GM12891 (cell line): ENCODE measurements around the gene PRELID1.

ENCODE experiments used
- DNase-seq: peaks from one replicate; pipeline ENCODE4 v3.0.0; 2011; ENCODE audit warnings: low spot score; ENCODE audit not compliant: insufficient read length
- FAIRE-seq: peaks from 2 replicates; lab custom pipeline; 2011; peaks lifted over from hg19 to GRCh38; lab: Jason Lieb, UNC
- PAX5 ChIP-seq: IDR thresholded peaks from 2 replicates; pipeline ENCODE4 v1.6.1; 2011; ENCODE audit warnings: low read length, moderate library complexity, mild to moderate bottlenecking; ENCODE audit not compliant: insufficient read depth, severe bottlenecking
- POLR2A ChIP-seq: IDR thresholded peaks from 2 replicates; pipeline ENCODE4 v1.6.1; 2011; ENCODE audit warnings: low read depth, low read length, control low read depth
- POLR2AphosphoS5 ChIP-seq: IDR thresholded peaks from 2 replicates; pipeline ENCODE4 v1.6.1; 2011; ENCODE audit warnings: low read depth, low read length, control low read depth
- POU2F2 ChIP-seq: IDR thresholded peaks from 2 replicates; pipeline ENCODE4 v1.6.1; 2011; ENCODE audit warnings: low read depth, mild to moderate bottlenecking, control low read depth, low read length, moderate library complexity
- SPI1 ChIP-seq: IDR thresholded peaks from 2 replicates; pipeline ENCODE4 v1.6.1; 2011; ENCODE audit warnings: low read depth, low read length, control low read depth
- TAF1 ChIP-seq: IDR thresholded peaks from 2 replicates; pipeline ENCODE4 v1.6.1; 2011; ENCODE audit warnings: low read depth, low read length, control low read depth

The PRELID1 gene

GRCh38 chr5:177327539-177328522 lies 24.2 kb downstream of the PRELID1 start:
- DNase-seq (no peak), FAIRE-seq (peak; percentile 81)
- no peak for TF ChIP-seq POLR2AphosphoS5
- TF ChIP-seq SPI1 = no peak
- TF ChIP-seq POU2F2 = no peak
- no peak for TF ChIP-seq POLR2A
- no peak for TF ChIP-seq TAF1
- TF ChIP-seq PAX5 = no peak

- DNase-seq (no peak), FAIRE-seq (no peak)
- no peak for TF ChIP-seq POLR2AphosphoS5
- TF ChIP-seq POU2F2 = no peak
- no peak for TF ChIP-seq SPI1
- TF ChIP-seq PAX5 = no peak
- no peak for TF ChIP-seq POLR2A
- TF ChIP-seq TAF1 = no peak
These were observed 25.1 kb downstream of the PRELID1 start for GRCh38 chr5:177328545-177329231.

- DNase-seq (no peak), FAIRE-seq (no peak)
- TF ChIP-seq SPI1 (no peak), POLR2A (0 out of 2 replicates have a peak, but pooled peaks have one; percentile 40)
These were observed 26.3 kb downstream of the PRELID1 start for GRCh38 chr5:177329883-177330282.

GRCh38 chr5:177330991-177331842 lies 27.6 kb downstream of the PRELID1 start:
- TF ChIP-seq SPI1 (no peak; the same call in 1 of the 2 replicates), POLR2AphosphoS5 (0 out of 2 replicates have a peak, but pooled peaks have one; percentile 2)
- no peak for FAIRE-seq
- DNase-seq = no peak

- FAIRE-seq = no peak
- TF ChIP-seq POU2F2 (no peak), POLR2AphosphoS5 (no peak), PAX5 (no peak), TAF1 (no peak), POLR2A (no peak)
These were observed 28.7 kb downstream of the PRELID1 start for GRCh38 chr5:177332031-177332895.

GRCh38 chr5:177332896-177333260 lies 29.3 kb downstream of the PRELID1 start:
- no peak for TF ChIP-seq PAX5
- no peak for TF ChIP-seq SPI1
- no peak for TF ChIP-seq POLR2AphosphoS5
- TF ChIP-seq TAF1 = no peak
- no peak for TF ChIP-seq POU2F2
- no peak for TF ChIP-seq POLR2A
- no peak for FAIRE-seq

More at GRCh38 chr5:177332031-177332895, 28.7 kb downstream of the PRELID1 start:
- no peak for DNase-seq

GRCh38 chr5:177333420-177334154 lies 30.0 kb downstream of the PRELID1 start:
- DNase-seq (no peak), FAIRE-seq (no peak)
- TF ChIP-seq POLR2A (no peak), PAX5 (no peak), POLR2AphosphoS5 (no peak), POU2F2 (no peak), TAF1 (no peak), SPI1 (no peak)

More at GRCh38 chr5:177332896-177333260, 29.3 kb downstream of the PRELID1 start:
- DNase-seq = no peak

- DNase-seq (no peak), FAIRE-seq (no peak)
- TF ChIP-seq SPI1 = no peak
- no peak for TF ChIP-seq PAX5
- no peak for TF ChIP-seq TAF1
- no peak for TF ChIP-seq POLR2A
- no peak for TF ChIP-seq POU2F2
- TF ChIP-seq POLR2AphosphoS5 = no peak
These were observed 30.6 kb downstream of the PRELID1 start for GRCh38 chr5:177334155-177334551.
